OCI-M1 (cell line): ENCODE results near the gene COPB1.

Experiments used
- DNase-seq: peaks from one replicate; lab custom pipeline; 2025; lab: John Stamatoyannopoulos, UW

Gene COPB1

GRCh38 chr11:14503023-14503422, 3.4 kb upstream of the COPB1 start:
- DNase-seq = no peak

- DNase-seq = no peak
These were observed 2.4 kb upstream of the COPB1 start for GRCh38 chr11:14502039-14502438.

- DNase-seq = peak; percentile 85
These were observed 605 bp upstream of the COPB1 start for GRCh38 chr11:14500181-14500651.

GRCh38 chr11:14499178-14499559, 442 bp downstream of the COPB1 start:
- DNase-seq = peak; percentile 62

- peak; percentile 71 for DNase-seq
These were observed 18.9 kb downstream of the COPB1 start for GRCh38 chr11:14480716-14481115.

GRCh38 chr11:14471127-14471526, 28.5 kb downstream of the COPB1 start:
- no peak for DNase-seq

GRCh38 chr11:14463623-14464022, 36.0 kb downstream of the COPB1 start:
- DNase-seq = no peak

GRCh38 chr11:14460147-14460546, 39.5 kb downstream of the COPB1 start:
- no peak for DNase-seq

GRCh38 chr11:14458377-14458776, 41.2 kb downstream of the COPB1 start:
- no peak for DNase-seq

GRCh38 chr11:14455648-14456430, 43.8 kb downstream of the COPB1 start:
- no peak for DNase-seq

GRCh38 chr11:14454861-14455632, 44.6 kb downstream of the COPB1 start:
- DNase-seq = peak; percentile 61

GRCh38 chr11:14451825-14452224, 47.8 kb downstream of the COPB1 start:
- DNase-seq = peak; percentile 40

GRCh38 chr11:14449302-14449714, 50.3 kb downstream of the COPB1 start:
- DNase-seq = no peak

- no peak for DNase-seq
These were observed 51.4 kb downstream of the COPB1 start for GRCh38 chr11:14448240-14448639.

GRCh38 chr11:14446701-14447169, 52.9 kb downstream of the COPB1 start:
- DNase-seq = no peak

GRCh38 chr11:14445542-14446530, 53.8 kb downstream of the COPB1 start:
- DNase-seq = no peak

- no peak for DNase-seq
These were observed 55.0 kb downstream of the COPB1 start for GRCh38 chr11:14444441-14445189.

- DNase-seq = peak; percentile 14
These were observed 56.0 kb downstream of the COPB1 start for GRCh38 chr11:14443638-14444037.

- DNase-seq = peak; percentile 36
These were observed 63.7 kb downstream of the COPB1 start for GRCh38 chr11:14435717-14436512.

GRCh38 chr11:14425621-14426020, 74.0 kb downstream of the COPB1 start:
- no peak for DNase-seq
